PC-9 (cell line): ENCODE data around the gene HOXD11. TPM values are rescaled to one million over a fixed set of nuclear protein-coding genes. Genes with fewer than 3 reads are reported as not detected.

Experiments used
- BruUV-seq: library from RNA; stranded (reverse); fragments of 400-500 nt; replicated peaks from 2 replicates; lab custom pipeline; 2021; lab: Mats Ljungman, UMichigan
- CTCF ChIA-PET: fragments of 300-600 bp; sonication (Branson Sonifier 250); formaldehyde crosslinking; loops from one replicate; lab custom pipeline; 2022; ENCODE audit warnings: antibody characterized with exemption; lab: Charles Lee
- POLR2A ChIA-PET: fragments of 300-600 bp; sonication (Branson Sonifier 250); formaldehyde crosslinking; loops from one replicate; lab custom pipeline; 2022; ENCODE audit warnings: antibody characterized with exemption; ENCODE audit not compliant: unreplicated experiment; lab: Charles Lee
- DNase-seq, 2 experiments: peaks; one replicate each; pipeline versions ENCODE4 v3.0.0 to v3.0.0-alpha.2; 2015 to 2022; ENCODE audit warnings: mixed read lengths in 1 of 2
- H2AFZ ChIP-seq: fragments of 200-600 bp; sonication (generic); 2 replicates; pipeline ENCODE4 v1.8.1; 2017; ENCODE audit warnings: antibody characterized with exemption
- H3F3A ChIP-seq: fragments of 200-600 bp; sonication (generic); 2 replicates; pipeline ENCODE4 v1.8.1; 2017; ENCODE audit warnings: antibody characterized with exemption, mild to moderate bottlenecking, low read depth; ENCODE audit not compliant: insufficient read depth
- H3K27ac ChIP-seq: fragments of 200-600 bp; sonication (generic); 2 replicates; pipeline ENCODE4 v1.6.1; 2016; ENCODE audit warnings: mixed run types
- H3K27me3 ChIP-seq: fragments of 200-600 bp; sonication (generic); 2 replicates; pipeline ENCODE4 v1.6.1; 2016; ENCODE audit warnings: low read depth, mixed run types; ENCODE audit not compliant: insufficient read depth
- H3K36me3 ChIP-seq: fragments of 200-600 bp; sonication (generic); 2 replicates; pipeline ENCODE4 v1.6.1; 2016; ENCODE audit warnings: low read depth, mixed run types
- H3K4me1 ChIP-seq: fragments of 200-600 bp; sonication (generic); replicated peaks from 2 replicates; pipeline ENCODE4 v1.6.1; 2016; ENCODE audit warnings: mixed run types; ENCODE audit not compliant: insufficient read depth
- H3K4me2 ChIP-seq: fragments of 200-600 bp; sonication (generic); 2 replicates; pipeline ENCODE4 v1.6.1; 2017; ENCODE audit warnings: mixed run types
- H3K4me3 ChIP-seq: fragments of 200-600 bp; sonication (generic); 2 replicates; pipeline ENCODE4 v1.6.1; 2016; ENCODE audit warnings: mixed run types
- H3K79me2 ChIP-seq: fragments of 200-600 bp; sonication (generic); 2 replicates; pipeline ENCODE4 v1.6.1; 2017; ENCODE audit warnings: low read depth, mixed run types
- H3K9me2 ChIP-seq: fragments of 200-600 bp; sonication (generic); 2 replicates; pipeline ENCODE4 v1.8.1; 2017; ENCODE audit warnings: mild to moderate bottlenecking; ENCODE audit not compliant: insufficient read depth
- H3K9me3 ChIP-seq: fragments of 200-600 bp; sonication (generic); 2 replicates; pipeline ENCODE4 v1.8.1; 2016; ENCODE audit warnings: low read depth; ENCODE audit not compliant: insufficient read depth
- H4K20me1 ChIP-seq: fragments of 200-600 bp; sonication (generic); 2 replicates; pipeline ENCODE4 v1.8.1; 2017; ENCODE audit not compliant: insufficient read depth
- EZH2 ChIP-seq: fragments of 200-600 bp; sonication (generic); IDR thresholded peaks from 2 replicates; pipeline ENCODE4 v1.8.0; 2017; ENCODE audit warnings: antibody characterized with exemption, low read depth
- intact Hi-C: fragments of 100-400 bp; cut with micrococcal nuclease; formaldehyde crosslinking; loops from one replicate; pipeline ENCODE4 v1.10.0; 2022; ENCODE audit not compliant: unreplicated experiment
- total RNA-seq: library from RNA; stranded (reverse); gene quantifications from 2 replicates; pipeline ENCODE4 v1.2.3, GENCODE V29; 2021
- TF ChIP-seq, protein P1 (sequence below): fragments of 200-600 bp; sonication (generic); conservative IDR thresholded peaks from 2 replicates; pipeline ENCODE4 v1.6.1; 2017; ENCODE audit warnings: mixed run types, antibody characterized with exemption, mild to moderate bottlenecking, moderate library complexity

HOXD11 gene
- total RNA-seq, 1 experiment from 2014 or later = not detected

DNA sequence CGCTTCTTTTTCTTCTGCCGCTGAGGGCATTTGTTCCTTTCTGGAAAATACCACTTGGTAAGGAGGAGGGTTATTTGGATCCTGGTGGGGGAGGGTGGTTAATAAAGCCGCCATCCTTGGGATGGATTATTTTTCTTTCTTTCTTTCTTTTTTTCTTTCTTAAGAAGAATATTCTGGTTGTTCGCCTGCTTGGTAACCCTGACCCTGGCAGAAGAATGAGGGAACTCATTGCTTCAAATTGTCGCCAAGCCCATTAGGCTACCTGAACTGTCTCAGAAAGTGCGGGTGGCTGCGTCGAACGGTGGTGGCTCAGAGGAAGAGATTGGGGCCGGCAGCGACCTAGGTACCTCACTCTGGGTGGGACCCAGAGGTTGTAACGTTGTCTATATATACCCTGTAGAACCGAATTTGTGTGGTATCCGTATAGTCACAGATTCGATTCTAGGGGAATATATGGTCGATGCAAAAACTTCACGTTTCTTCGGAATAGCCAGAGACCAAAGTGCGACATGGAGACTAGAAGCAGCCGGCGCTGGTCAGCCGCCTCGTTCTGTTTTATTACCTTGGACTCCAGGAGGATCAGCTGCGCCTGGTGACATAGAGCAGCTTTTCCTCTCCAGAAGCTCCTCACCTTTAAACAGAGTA lies 43.0 kb downstream of the HOXD11 start:
- Histone ChIP-seq H3K36me3 (no peaks in the 10 kb centered on the region), H3K4me3 (no peak overlapping the region), H3F3A (no peaks in the 10 kb centered on the region), H3K9me2 (no peaks in the 10 kb centered on the region), H3K4me2 (no peak overlapping the region), H3K4me1 (no peaks in the 10 kb centered on the region), H2AFZ (no peak overlapping the region), H3K79me2 (no peaks in the 10 kb centered on the region), H3K27me3 (peaks cover 89% of the 10 kb centered on the region), H3K27ac (no peak overlapping the region), H4K20me1 (no peaks in the 10 kb centered on the region), H3K9me3 (no peaks in the 10 kb centered on the region)
- POLR2A ChIA-PET = no interaction called here
- TF ChIP-seq, protein P1, sequence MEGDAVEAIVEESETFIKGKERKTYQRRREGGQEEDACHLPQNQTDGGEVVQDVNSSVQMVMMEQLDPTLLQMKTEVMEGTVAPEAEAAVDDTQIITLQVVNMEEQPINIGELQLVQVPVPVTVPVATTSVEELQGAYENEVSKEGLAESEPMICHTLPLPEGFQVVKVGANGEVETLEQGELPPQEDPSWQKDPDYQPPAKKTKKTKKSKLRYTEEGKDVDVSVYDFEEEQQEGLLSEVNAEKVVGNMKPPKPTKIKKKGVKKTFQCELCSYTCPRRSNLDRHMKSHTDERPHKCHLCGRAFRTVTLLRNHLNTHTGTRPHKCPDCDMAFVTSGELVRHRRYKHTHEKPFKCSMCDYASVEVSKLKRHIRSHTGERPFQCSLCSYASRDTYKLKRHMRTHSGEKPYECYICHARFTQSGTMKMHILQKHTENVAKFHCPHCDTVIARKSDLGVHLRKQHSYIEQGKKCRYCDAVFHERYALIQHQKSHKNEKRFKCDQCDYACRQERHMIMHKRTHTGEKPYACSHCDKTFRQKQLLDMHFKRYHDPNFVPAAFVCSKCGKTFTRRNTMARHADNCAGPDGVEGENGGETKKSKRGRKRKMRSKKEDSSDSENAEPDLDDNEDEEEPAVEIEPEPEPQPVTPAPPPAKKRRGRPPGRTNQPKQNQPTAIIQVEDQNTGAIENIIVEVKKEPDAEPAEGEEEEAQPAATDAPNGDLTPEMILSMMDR = no peak
- TF ChIP-seq EZH2 = no peak
- intact Hi-C loops = no loop called here
- CTCF ChIA-PET = no interaction called here
- no peak for DNase-seq
- no TSS peak for BruUV-seq

DNA sequence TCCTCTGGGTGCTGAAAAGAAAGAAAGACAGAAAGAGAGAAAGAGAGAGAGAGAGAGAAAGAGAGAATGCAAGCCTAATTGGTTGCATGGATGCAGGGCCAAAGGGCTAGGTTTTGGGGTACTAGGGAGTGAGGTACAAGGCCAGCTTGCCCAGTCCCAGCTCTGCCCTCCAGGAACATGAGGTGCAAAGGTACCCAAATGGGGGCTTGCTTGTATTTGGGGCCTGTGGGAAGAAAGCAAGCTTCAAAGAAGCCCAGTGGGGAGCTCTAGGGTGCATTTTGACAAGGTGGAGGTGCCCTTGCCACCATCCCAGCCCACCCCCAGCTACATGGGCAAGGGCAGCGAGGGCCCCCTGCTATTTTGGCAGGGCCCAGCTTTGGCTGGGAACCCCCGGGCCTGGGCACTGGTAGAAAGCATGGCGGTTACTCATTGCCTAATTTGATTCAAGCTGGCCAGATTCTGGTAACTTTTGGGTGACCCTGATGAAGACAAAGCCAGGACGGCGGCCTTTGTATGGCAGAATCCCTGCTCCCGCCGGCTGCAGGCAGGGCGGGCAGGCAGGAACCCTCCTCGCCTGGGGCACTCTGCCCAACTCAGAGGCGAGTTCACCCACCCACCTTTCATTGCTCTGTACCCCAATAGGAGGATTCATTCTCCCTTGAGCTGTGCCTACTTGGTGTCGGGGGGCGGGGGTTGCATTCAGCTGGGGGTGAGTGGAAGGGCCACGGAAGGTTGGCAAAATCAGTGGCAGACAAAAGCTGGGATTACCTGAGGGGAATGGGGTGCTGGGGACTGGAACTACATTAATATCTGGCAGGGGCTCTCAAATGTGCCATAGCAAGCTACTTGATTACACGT lies 43.7 kb downstream of the HOXD11 start:
- H3K79me2 ChIP-seq = no peaks in the 10 kb centered on the region
- H2AFZ ChIP-seq = no peak overlapping the region
- no peaks in the 10 kb centered on the region for H3F3A ChIP-seq
- no peak for DNase-seq
- no peak overlapping the region for H3K4me2 ChIP-seq
- H3K9me2 ChIP-seq = no peaks in the 10 kb centered on the region
- H3K27me3 ChIP-seq = peaks cover 89% of the 10 kb centered on the region
- no peak overlapping the region for H3K27ac ChIP-seq
- no TSS peak for BruUV-seq
- ChIA-PET CTCF (no interaction called here), POLR2A (no interaction called here)
- no peaks in the 10 kb centered on the region for H3K4me1 ChIP-seq
- H4K20me1 ChIP-seq = no peaks in the 10 kb centered on the region
- no peaks in the 10 kb centered on the region for H3K9me3 ChIP-seq
- intact Hi-C loops = no loop called here
- no peaks in the 10 kb centered on the region for H3K36me3 ChIP-seq
- no peak overlapping the region for H3K4me3 ChIP-seq
- TF ChIP-seq, protein P1 = no peak
- no peak for TF ChIP-seq EZH2

DNA sequence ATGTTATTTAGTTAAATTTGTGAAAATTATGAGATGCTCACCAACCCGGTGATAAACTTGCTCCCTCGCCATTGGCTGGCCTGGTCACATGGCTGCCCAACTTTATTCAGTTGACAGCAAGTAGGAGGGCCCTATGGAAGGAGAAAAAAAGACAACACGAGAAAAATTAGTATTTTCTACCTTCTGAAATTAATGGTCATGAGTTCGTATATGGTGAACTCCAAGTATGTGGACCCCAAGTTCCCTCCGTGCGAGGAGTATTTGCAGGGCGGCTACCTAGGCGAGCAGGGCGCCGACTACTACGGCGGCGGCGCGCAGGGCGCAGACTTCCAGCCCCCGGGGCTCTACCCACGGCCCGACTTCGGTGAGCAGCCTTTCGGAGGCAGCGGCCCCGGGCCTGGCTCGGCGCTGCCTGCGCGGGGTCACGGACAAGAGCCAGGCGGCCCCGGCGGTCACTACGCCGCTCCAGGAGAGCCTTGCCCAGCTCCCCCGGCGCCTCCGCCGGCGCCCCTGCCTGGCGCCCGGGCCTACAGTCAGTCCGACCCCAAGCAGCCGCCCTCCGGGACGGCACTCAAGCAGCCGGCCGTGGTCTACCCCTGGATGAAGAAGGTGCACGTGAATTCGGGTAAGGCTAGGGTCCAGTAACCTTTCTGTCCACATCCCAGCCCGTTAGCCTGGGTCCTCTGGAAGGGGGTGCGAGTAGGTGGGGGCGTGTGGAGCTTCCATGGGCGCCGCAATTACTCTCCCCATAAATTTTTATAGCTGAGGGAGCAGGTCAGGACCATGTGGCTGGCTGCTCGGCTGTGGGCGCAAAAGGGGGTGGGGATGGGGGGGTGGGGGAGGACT lies 44.6 kb downstream of the HOXD11 start, which contains the start of gene HOXD4:
Gene HOXD4 (plus strand): TSS at position 109 of the 846 bp plus-strand sequence. CDS start 84 bp downstream, at position 193.
- ChIA-PET CTCF (no interaction called here), POLR2A (no interaction called here)
- Histone ChIP-seq H3K4me3 (no peak within 1 kb of the TSS), H3K36me3 (no peaks in the 10 kb centered on the region), H4K20me1 (no peaks in the 10 kb centered on the region), H3K9me2 (no peaks in the 10 kb centered on the region), H3K4me1 (no peaks in the 10 kb centered on the region), H3K9me3 (no peaks in the 10 kb centered on the region), H3K27ac (no peak within 1 kb of the TSS), H3K79me2 (no peaks in the 10 kb centered on the region), H3K4me2 (no peak within 1 kb of the TSS), H3F3A (no peaks in the 10 kb centered on the region), H2AFZ (no peak within 1 kb of the TSS), H3K27me3 (peaks cover 89% of the 10 kb centered on the region)
- TF ChIP-seq, protein P1 = no peak
- TF ChIP-seq EZH2 = no peak
- intact Hi-C loops = no loop called here
- no peak for DNase-seq
- BruUV-seq = no TSS peak
